ENCODE data around the gene CTF1. TPM values are rescaled to one million over a fixed set of nuclear protein-coding genes. Genes with fewer than 3 reads are reported as not detected.
"Not testable (repeated sequence)": the region's sequence is repeated elsewhere in the genome, so short reads cannot be mapped to it uniquely, and the experiment has no call there.

CTF1 gene
- polyA plus RNA-seq, 10 donors, result 7.7 to 13.1 (median 10.6) TPM

DNA sequence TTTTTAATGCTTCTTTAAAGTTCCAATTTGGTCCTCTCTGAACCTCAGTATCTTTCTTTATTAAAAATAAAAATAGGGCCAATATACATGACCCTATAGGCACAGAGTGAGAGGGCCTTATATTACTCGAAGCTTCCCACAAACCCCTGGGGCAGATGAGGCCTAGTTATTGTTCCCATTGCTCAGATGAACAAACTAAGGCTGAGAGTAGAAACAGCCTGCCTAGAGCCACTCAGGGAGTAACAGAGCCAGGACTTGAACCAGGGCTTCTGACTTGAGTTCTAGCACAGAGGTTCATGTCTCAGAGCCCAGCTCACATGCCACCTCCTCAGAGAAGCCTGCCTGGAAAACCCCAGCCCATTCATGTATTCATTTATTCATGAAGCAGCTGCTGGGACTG, 10.3 kb upstream of the CTF1 start:
- DNase-seq, result no peak

DNA sequence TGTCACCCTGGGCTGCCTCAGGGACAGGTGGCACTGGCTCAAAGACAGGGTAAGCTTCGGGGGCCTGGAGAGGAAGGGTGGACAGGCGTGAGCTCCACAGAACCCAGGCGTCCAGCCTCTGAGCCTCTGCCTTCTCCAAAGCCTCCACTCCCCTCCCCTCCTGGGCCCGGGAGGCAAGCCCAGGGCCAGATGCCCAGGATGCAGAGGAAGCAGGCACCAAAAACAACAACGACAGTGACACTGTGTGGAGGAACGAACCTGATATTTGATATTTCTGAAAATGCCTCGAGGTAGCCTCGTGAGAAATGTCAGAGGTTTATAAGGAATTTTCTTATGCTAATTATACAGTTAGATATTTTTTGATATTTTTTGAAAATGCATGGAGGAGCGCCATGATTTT, 8.5 kb upstream of the CTF1 start:
- no peak for DNase-seq

DNA sequence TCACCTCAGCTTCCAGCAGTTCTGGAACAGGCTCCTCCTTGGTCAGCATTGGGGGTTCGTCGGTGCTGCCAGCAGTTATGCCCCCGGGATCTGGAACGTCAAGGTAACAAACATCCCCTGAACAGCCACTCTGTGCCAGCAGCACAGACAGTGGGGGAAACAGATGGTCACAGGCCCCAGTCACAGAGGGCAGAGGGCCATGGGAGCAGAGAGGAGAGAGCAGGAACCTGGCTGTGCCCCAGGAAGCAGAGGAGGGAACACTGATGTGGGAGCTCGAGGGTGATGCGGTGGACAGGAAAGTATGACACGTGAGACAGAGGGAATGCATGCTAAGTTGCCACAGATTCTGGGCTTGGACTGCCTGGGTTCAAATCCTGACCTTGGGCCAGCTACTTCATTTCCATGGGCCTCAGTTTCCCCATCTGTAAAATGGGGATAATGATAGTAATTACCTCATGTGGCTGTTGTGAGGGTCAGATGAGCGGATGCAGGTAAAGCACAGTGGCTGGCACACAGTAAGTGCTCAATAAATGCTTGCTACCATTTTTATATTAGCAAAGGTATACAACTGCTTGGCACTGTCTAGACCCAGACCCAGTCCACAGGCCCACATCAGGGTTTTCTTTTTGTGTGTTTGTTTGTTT, 7.4 kb upstream of the CTF1 start:
- no peak for DNase-seq

DNA sequence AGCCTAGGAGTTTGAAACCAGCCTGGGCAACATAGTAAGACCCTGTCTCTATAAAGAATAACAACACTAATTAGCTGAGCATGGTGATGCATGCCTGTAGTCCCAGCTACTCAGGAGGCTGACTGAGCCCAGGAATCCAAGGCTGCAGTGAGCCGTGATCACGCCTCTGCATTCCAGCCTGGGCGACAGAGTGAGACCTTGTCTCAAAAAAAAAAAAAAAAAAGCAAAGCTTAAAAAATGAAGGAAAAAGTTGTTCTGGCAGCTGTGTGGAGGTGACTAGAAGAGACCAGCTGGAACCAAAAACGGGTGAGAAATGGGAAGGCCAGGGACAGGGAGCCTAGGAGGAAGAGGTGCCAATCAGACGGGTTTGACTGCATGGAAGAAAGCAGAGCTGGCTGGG, 6.7 kb upstream of the CTF1 start:
- DNase-seq, result no peak

DNA sequence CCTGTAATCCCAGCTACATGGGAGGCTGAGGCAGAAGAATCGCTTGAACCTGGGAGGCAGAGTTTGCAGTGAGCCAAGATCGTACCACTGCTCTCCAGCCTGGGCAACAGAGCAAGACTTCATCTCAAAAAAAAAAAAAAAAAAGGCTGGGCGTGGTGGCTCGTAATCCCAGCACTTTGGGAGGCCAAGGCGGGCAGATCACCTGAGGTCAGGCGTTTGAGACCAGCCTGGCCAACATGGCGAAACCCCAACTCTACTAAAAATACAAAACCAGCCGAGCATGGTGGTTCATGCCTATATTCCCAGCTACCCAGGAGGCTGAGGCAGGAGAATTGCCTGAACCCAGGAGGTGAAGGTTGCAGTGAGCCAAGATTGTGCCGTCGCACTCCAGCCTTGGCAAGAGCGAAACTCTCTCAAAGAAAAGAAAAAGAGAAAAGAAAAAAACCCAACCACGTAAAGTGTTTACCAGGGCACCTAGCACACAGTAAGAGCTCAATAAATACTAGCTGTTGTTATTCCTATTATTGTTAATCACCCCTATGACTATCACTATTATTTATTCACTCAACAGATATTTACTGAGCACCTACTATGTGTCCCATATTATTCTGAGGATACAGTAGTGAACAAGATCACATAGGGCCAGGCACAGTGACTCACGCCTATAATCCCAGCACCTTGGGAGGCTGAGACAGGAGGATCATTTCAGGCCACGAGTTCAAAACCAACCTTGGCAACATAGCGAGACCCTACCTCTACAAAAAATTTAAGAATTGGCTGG, 5.2 kb upstream of the CTF1 start:
- not testable (repeated sequence) for DNase-seq

DNA sequence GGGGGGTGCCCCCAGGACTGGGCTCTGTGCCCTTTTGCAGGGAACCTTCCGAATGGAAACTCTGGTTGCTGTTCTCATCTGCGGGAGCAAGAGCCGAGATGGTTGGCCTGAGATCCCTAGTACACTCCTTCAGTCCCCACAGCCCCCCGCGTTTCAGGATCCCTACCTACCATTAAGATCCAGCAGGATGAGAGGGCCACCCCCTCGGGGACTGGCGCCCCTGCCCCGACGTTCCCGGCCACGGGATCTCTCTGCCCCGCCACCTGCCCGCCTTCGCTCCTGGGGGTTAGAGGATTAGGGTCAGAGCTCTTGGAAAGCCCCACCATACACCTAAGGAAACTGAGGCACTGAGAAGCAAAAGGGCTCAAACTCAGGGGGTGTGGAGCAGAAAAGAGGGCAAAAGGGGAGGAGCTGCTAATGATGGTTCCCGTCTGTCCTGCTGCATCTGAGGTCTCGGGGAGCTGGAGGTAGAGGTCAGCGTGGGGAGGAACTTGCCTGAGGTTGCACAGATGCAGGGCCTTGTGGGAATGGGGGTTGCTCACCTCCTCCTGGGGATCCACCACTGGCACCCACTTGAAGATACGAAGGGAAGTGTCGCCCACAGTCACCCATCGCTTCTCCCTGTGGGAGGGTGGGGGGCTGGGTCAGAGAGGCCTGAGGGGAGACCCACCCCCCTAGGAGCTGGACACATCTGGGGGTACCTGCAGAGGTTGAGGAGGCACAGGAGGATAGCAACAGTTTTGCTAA, 3.6 kb upstream of the CTF1 start:
- no peak for DNase-seq

DNA sequence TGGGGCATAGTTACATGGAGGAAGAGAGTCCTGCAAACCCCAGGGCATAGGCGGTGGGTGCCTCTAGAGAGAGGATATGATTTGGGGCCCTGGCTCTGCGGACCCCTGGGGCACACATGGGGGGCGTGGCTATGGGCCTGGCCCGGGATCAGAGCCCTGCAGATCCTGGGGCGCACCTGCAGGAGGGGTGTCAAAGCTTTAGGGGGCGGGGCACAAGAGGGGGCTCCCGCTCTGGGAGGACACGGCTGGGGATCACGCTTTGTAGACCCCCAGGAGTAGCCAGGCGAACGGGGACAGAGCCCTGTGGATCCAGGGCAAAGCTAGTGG, 3.0 kb upstream of the CTF1 start:
- DNase-seq, result no peak

DNA sequence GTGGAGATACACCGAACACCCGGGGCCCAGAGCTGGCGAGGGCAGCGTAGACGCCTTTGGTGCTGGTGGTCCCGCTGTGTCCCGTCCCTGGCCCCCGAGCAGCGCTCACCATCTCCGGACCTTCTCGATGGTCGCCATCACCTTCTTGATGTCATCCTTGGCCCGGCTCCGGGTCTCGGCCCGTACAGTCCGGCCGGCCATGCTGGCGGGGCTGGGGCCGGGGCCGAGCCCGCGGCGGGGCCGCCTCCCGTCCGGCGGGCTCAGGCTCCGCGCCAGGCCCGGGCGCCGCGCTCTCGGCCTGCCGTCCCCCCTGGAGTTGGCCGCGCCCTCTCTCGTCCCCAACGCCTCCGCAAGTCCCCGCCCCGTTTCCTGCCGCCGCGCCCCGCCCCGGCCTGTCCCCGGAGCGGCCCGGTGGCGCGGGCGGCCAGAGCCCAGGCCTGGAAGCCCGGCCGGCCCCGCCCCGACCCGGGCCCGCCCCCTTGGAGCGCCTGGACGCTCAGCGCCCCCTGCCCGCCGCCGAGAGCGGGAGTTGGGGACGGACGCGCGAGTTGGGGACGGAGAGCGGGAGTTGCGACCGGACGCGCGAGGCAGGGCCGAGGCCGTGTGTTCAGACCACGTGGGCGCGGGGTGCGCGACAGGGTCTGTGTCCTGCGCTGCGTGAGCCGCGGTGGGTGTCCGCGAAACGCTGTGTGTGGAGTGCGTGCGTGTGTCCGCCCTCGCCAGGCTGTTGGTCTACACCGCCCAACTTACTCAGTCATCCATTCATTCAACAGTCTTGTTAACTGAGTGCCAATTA, 2.5 kb upstream of the CTF1 start, which contains the start of gene BCL7C:
TSS of gene BCL7C (minus strand) at position 334 of the 796 bp plus-strand sequence. CDS start at position 201, 133 bp downstream.
- peak; percentile 91 to 95 (median 91) for DNase-seq

DNA sequence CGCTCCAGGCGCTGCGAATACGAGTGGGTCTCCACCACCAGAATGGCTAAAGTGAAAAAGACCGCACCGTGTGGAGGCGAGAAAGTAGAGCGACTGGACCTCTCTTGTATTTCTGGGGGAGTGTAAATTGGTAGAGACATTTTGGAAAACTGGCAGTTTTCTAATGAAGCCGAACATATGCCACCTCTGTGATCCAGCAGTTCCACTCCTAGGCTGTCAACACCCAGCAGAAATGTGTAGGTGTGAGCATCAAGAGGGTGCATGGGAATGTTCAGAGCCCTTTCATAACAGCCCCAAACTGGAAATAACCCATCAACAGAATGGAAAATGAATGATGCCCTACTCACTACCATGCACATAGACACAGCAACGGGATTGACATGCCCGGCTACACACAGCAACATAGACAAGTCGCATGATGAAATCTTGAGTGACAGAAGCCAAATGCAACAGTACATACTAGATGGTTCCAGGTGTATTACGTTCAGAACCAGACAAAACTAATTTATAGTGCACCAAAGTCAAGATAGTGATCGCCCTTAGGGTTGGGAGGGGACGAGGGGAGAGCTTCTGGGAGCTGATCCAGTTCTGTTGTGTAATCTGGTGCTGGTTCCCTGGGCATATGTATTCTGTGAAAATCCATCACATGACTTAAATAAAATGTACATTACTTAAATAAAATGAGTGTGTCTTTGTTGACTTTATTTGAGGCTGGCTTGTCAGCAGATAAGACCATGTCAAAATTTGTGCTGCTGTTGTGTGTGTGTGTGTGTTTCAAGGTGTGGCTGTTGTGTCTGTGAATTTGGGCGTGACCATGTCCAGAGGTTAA, 1.7 kb upstream of the CTF1 start:
- peak in 1 of 3 donors; percentile 46 for DNase-seq

DNA sequence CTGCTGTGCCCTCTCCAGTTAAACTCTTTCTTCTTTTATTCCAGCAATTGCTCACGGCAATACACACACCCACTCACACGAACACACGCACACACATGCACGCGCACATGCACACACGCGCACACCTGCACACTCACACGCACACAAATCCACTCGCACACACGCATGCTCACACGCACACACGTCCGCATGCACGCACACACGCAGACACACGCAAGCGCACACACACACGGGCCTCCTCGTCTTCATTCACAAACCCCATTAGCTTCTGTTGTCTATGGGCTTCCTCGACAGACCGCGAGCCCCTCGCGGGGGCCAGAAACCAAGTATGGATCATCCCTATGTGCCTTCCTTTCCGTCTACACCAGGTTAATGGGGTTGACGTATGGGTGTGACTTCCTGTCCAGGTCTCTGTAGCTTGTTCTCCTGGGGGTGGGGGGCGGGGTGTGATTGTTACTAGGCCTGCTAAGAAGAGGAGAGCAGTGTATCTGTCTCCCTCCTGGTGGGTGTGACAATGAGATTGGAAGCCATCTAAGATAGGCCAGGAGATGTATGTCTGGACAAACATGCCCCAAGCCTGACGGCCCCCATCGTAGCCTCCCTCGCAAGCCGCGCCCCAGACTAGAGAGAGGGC, 670 bp upstream of the CTF1 start:
- peak in 2 of 3 donors; percentile 51 to 55 for DNase-seq

DNA sequence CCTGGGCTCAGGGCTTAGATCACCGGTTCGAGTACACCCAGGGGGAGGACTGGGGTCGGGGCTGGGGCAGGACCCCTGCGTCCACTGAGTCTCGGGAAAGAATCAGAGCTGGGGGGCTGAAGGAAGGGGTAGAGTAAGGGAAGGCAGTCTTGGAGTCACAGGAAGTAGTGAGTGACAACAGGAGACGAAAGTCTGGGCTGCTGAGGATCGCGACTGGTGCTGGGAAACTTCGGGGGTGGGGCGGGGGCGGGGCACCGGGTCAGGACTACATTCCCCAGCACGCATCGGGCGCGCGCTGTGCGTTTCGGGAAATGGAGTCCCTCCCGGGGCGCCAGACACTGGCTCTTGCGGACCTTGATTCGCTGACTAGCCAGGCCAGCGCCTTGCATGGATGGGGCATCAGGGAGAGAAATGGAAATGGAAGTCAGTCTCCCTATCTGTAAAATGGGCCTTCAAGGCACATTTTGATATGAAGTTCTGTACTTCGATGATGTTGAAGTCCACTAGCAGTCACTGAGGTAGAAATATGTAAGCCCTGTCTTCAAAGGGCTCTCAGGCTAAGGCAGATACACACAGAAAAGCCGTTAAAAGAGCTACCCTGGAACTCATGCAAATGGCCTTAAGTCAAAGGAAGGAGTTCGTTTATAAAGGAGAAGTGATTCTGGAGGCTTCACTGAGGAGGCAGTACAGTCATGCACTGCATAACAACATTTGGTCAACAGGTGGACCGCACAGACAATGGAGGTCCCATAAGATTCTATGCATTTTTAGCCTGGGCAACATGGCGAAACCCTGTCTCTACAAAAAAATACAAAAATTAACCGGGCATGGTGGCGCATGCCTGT, 697 bp downstream of the CTF1 start:
- peak; percentile 93 to 96 (median 94) for DNase-seq

DNA sequence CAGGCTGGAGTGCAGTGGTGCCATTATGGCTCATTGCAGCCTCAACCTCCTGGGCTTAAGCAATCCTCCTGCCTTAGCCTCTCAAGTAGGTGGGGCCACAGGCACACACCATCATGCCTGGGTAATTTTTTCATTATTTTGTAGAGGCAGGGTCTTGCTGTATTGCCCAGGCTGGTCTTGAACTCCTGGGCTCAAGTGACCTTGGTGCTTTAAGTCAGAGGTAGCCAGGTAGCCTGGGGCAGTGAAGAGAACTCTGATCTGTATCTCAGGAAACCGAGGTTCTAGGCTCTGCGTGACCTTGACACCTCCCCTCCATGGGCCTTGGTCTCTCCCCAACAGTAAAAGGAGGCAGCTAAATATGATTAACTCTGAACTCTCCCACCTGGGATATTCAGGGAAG, 3.4 kb downstream of the CTF1 start:
- no peak for DNase-seq

DNA sequence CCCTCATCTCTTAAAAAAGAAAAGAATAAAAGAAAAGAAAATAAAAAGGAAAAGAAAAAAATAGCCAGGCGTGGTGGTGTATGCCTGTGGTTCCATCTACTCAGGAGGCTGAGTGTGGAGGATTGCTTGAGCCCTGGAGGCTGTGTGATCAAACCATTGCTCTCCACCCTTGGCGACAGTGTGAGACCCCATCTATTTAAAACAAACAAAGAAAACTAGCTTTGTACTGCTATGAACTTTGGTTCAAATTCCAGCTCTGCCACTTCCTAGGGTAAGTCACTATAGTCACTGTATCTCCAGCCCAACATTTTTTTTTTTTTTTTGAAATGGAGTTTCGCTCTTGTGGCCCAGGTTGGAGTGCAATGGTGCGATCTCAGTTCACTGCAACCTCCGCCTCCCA, 4.2 kb downstream of the CTF1 start:
- DNase-seq, result no peak

DNA sequence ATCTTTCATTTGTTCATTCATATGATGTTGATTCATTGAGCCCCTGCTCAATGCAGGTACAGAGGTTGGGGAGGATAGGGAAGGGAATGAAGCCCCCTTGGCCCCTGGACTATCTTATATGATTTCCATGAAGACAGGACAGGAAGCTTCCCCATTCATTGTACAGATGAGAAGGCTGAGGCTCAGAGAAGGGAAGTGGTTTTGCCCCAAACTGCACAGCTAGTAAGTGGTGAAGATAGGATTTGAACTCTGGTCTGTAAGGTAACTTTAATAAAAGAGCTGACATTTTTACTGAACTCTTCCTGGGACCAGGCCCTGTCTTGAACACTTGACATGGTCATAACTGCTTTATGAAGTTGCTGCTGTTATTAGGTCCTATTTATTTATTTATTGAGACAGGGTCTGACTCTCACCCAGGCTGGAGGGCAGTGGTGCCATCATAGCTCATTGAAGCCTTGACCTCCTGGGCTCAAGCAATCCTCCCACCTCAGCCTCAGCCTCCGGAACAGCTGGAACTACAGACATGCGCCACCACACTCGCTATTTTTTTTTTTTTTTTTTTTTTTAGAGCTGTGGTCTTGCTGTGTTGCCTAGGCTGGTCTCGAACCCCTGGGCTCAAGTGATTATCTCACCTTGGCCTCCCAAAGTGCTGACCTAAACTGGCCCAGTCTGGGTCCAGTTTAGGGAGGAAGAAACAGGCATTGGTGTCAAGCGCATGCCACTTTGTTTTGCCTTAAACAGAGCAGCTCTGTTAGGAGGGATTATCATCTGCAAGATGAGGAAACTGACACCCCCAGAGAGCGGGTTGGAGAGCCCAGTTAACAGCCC, 5.0 kb downstream of the CTF1 start:
- DNase-seq, result peak in 1 of 3 donors; percentile 61

DNA sequence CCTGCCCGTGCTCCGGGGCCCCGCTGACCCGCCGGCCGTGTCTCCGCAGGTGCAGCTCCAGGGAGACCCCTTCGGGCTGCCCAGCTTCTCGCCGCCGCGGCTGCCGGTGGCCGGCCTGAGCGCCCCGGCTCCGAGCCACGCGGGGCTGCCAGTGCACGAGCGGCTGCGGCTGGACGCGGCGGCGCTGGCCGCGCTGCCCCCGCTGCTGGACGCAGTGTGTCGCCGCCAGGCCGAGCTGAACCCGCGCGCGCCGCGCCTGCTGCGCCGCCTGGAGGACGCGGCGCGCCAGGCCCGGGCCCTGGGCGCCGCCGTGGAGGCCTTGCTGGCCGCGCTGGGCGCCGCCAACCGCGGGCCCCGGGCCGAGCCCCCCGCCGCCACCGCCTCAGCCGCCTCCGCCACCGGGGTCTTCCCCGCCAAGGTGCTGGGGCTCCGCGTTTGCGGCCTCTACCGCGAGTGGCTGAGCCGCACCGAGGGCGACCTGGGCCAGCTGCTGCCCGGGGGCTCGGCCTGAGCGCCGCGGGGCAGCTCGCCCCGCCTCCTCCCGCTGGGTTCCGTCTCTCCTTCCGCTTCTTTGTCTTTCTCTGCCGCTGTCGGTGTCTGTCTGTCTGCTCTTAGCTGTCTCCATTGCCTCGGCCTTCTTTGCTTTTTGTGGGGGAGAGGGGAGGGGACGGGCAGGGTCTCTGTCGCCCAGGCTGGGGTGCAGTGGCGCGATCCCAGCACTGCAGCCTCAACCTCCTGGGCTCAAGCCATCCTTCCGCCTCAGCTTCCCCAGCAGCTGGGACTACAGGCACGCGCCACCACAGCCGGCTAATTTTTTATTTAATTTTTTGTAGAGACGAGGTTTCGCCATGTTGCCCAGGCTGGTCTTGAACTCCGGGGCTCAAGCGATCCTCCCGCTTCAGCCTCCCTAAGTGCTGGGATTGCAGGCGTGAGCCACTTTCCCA, 5.9 kb downstream of the CTF1 start:
- peak; percentile 66 to 87 (median 85) for DNase-seq

DNA sequence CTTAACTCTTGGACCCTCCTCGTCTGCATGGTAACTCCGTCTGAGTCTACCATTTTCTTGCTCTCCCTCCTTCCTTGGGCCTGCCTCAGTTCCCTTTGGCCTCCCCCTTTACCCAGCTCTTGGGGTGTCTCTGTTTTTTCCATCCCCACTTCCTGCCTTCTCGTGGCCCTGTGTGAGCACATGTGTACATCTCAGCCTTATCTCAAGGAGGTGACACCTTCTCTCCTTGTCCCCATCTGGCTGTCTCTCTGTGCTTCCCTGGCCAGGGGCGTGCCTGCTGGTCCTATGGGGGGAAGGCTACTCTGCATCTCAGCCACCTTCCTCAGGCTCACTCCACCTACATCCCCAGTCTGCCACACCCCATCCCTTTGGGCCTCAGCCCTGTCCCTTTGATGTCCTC, 6.6 kb downstream of the CTF1 start:
- peak in 1 of 3 donors; percentile 26 for DNase-seq

DNA sequence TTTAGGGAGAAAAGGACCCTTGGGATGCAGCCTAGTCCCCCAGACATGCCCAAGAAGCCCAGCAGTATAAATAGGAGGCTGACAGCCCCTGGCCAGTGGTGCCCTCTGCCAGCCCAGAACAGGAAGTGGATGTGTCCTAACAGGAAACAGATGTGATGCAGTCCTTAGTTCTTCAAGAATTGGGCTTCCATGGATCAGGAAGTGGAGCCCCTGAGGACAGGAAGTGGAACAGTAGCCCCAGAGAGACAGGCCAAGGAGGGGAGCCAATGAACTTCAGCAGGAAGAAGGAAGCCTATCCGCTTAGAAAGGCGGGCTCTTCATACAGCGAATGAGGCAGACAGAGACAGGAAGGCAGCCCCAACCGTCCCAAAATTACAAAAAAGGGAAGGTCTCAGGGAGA, 7.2 kb downstream of the CTF1 start:
- peak in 1 of 3 donors; percentile 57 for DNase-seq
